Panc1 (cell line): ENCODE measurements around the gene LEPROT.

Experiments
- POLR2AphosphoS5 ChIP-seq: IDR thresholded peaks from 2 replicates; pipeline ENCODE4 v1.6.1; 2012; ENCODE audit warnings: mild to moderate bottlenecking, low read depth, low read length, moderate library complexity
- TF ChIP-seq, protein P1 (sequence below): fragments of 450-650 bp; IDR thresholded peaks from 2 replicates; pipeline ENCODE4 v1.5.1; 2017; ENCODE audit warnings: mild to moderate bottlenecking

- TF ChIP-seq, protein P1, sequence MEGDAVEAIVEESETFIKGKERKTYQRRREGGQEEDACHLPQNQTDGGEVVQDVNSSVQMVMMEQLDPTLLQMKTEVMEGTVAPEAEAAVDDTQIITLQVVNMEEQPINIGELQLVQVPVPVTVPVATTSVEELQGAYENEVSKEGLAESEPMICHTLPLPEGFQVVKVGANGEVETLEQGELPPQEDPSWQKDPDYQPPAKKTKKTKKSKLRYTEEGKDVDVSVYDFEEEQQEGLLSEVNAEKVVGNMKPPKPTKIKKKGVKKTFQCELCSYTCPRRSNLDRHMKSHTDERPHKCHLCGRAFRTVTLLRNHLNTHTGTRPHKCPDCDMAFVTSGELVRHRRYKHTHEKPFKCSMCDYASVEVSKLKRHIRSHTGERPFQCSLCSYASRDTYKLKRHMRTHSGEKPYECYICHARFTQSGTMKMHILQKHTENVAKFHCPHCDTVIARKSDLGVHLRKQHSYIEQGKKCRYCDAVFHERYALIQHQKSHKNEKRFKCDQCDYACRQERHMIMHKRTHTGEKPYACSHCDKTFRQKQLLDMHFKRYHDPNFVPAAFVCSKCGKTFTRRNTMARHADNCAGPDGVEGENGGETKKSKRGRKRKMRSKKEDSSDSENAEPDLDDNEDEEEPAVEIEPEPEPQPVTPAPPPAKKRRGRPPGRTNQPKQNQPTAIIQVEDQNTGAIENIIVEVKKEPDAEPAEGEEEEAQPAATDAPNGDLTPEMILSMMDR: no peak
- TF ChIP-seq POLR2AphosphoS5: no peak
Observed at GRCh38 chr1:65393347-65393746, 27.1 kb upstream of the LEPROT start.
